Caco-2 (cell line): ENCODE measurements around the gene CHRNA7. TPM values are rescaled to one million over a fixed set of nuclear protein-coding genes. Genes with fewer than 3 reads are reported as not detected.

Source experiments
- BruUV-seq: library from RNA; stranded (reverse); fragments of 400-500 nt; replicated peaks from 2 replicates; lab custom pipeline; 2021; lab: Mats Ljungman, UMichigan
- CTCF ChIA-PET: fragments of 300-600 bp; sonication (Branson Sonifier 250); formaldehyde crosslinking; loops from one replicate; lab custom pipeline; 2022; ENCODE audit warnings: antibody characterized with exemption; lab: Charles Lee
- POLR2A ChIA-PET: fragments of 300-600 bp; sonication (Branson Sonifier 250); formaldehyde crosslinking; loops from one replicate; lab custom pipeline; 2022; ENCODE audit warnings: antibody characterized with exemption; lab: Charles Lee
- DNase-seq, 2 experiments: peaks; one replicate each; pipeline versions ENCODE4 v3.0.0 to v3.0.0-alpha.2; 2020 to 2022
- H3K27me3 ChIP-seq: replicated peaks from 2 replicates; pipeline ENCODE4 v1.6.0; 2011; ENCODE audit warnings: low read length; ENCODE audit not compliant: control insufficient read depth, insufficient read depth
- H3K36me3 ChIP-seq: 2 replicates; pipeline ENCODE4 v1.5.1; 2011; ENCODE audit warnings: low read length; ENCODE audit not compliant: control insufficient read depth, insufficient read depth
- H3K4me1 ChIP-seq: fragments of 250-450 bp; sonication (Bioruptor Pico); 2 replicates; pipeline ENCODE4 v1.5.1; 2020; ENCODE audit warnings: mild to moderate bottlenecking
- H3K4me3 ChIP-seq: 2 replicates; pipeline ENCODE4 v1.5.1; 2011; ENCODE audit warnings: low read depth, mild to moderate bottlenecking, control low read depth, low read length
- H3K9me3 ChIP-seq: fragments of 250-450 bp; sonication (Bioruptor Pico); 2 replicates; pipeline ENCODE4 v1.5.1; 2020; ENCODE audit warnings: mild to moderate bottlenecking, moderate library complexity
- H3K27ac Mint-ChIP-seq: one replicate; pipeline ENCODE4 v1.8.0; 2022; ENCODE audit warnings: mixed read lengths; ENCODE audit not compliant: unreplicated experiment
- H3K27me3 Mint-ChIP-seq: one replicate; pipeline ENCODE4 v1.8.0; 2022; ENCODE audit warnings: mixed read lengths; ENCODE audit not compliant: insufficient read depth, unreplicated experiment
- H3K36me3 Mint-ChIP-seq: one replicate; pipeline ENCODE4 v1.8.0; 2022; ENCODE audit warnings: mild to moderate bottlenecking, mixed read lengths; ENCODE audit not compliant: insufficient read depth, unreplicated experiment
- H3K4me1 Mint-ChIP-seq: one replicate; pipeline ENCODE4 v1.8.0; 2022; ENCODE audit warnings: low read depth, mixed read lengths; ENCODE audit not compliant: unreplicated experiment
- H3K4me3 Mint-ChIP-seq: one replicate; pipeline ENCODE4 v1.8.0; 2022; ENCODE audit warnings: mild to moderate bottlenecking, moderate library complexity, mixed read lengths; ENCODE audit not compliant: unreplicated experiment
- H3K9me3 Mint-ChIP-seq: one replicate; pipeline ENCODE4 v1.8.0; 2022; ENCODE audit warnings: mixed read lengths; ENCODE audit not compliant: unreplicated experiment
- intact Hi-C: fragments of 100-400 bp; cut with micrococcal nuclease; formaldehyde crosslinking; loops from one replicate; pipeline ENCODE4 v1.10.0; 2022; ENCODE audit not compliant: unreplicated experiment
- total RNA-seq: library from RNA; stranded (reverse); gene quantifications from 2 replicates; pipeline ENCODE4 v1.2.3, GENCODE V29; 2022
- TF ChIP-seq, protein P1 (sequence below), 2 experiments: fragments of 200-600 bp in 1 of 2; IDR thresholded peaks; 1 replicate in 1 of 2; 2 replicates in 1 of 2; pipeline versions ENCODE4 v1.5.1 to v1.8.0; 2011 to 2022; ENCODE audit warnings: antibody characterized with exemption in 1 of 2, control low read depth in 1 of 2, inconsistent platforms in 1 of 2, low read depth in 1 of 2, low read length in 1 of 2, mild to moderate bottlenecking in 1 of 2, moderate library complexity in 1 of 2; ENCODE audit not compliant: insufficient read depth in 1 of 2, severe bottlenecking in 1 of 2, unreplicated experiment in 1 of 2

The CHRNA7 gene
- total RNA-seq, 1 experiment from 2014 or later, result 0.11 TPM

GRCh38 chr15:32104061-32104995 is 74.0 kb downstream of the CHRNA7 start:
- CTCF ChIA-PET, result no interaction called here
- no peaks in the 10 kb centered on the region for H3K27me3 ChIP-seq
- H3K4me1 ChIP-seq, result no peaks in the 10 kb centered on the region
- H3K36me3 ChIP-seq, result no peaks in the 10 kb centered on the region
- Mint-ChIP-seq H3K27me3 (peaks cover 20% of the 10 kb centered on the region), H3K36me3 (no peaks in the 10 kb centered on the region), H3K27ac (no peak overlapping the region), H3K4me3 (no peak overlapping the region), H3K4me1 (no peaks in the 10 kb centered on the region), H3K9me3 (no peaks in the 10 kb centered on the region)
- DNase-seq, result no peak
- BruUV-seq, result no TSS peak
- POLR2A ChIA-PET, result no interaction called here
- intact Hi-C loops, result no loop called here
- H3K9me3 ChIP-seq, result no peaks in the 10 kb centered on the region
- TF ChIP-seq, protein P1, sequence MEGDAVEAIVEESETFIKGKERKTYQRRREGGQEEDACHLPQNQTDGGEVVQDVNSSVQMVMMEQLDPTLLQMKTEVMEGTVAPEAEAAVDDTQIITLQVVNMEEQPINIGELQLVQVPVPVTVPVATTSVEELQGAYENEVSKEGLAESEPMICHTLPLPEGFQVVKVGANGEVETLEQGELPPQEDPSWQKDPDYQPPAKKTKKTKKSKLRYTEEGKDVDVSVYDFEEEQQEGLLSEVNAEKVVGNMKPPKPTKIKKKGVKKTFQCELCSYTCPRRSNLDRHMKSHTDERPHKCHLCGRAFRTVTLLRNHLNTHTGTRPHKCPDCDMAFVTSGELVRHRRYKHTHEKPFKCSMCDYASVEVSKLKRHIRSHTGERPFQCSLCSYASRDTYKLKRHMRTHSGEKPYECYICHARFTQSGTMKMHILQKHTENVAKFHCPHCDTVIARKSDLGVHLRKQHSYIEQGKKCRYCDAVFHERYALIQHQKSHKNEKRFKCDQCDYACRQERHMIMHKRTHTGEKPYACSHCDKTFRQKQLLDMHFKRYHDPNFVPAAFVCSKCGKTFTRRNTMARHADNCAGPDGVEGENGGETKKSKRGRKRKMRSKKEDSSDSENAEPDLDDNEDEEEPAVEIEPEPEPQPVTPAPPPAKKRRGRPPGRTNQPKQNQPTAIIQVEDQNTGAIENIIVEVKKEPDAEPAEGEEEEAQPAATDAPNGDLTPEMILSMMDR (IDR thresholded peaks at IDR 0.05; ENCODE audit: insufficient read depth in 1 of 2, low read depth in 1 of 2, low read length in 1 of 2, severe bottlenecking in 1 of 2, unreplicated experiment in 1 of 2), result peak in 1 of 2 experiments; percentile 9
- H3K4me3 ChIP-seq, result no peak overlapping the region

- ChIA-PET CTCF (no interaction called here), POLR2A (no interaction called here)
- H3K27ac Mint-ChIP-seq, result no peak overlapping the region
These were observed 75.2 kb downstream of the CHRNA7 start for GRCh38 chr15:32105258-32106241.

More at GRCh38 chr15:32105258-32106241, 75.2 kb downstream of the CHRNA7 start:
- Mint-ChIP-seq H3K4me3 (no peak overlapping the region), H3K4me1 (no peaks in the 10 kb centered on the region), H3K27me3 (peaks cover 23% of the 10 kb centered on the region), H3K36me3 (no peaks in the 10 kb centered on the region), H3K9me3 (no peaks in the 10 kb centered on the region)
- DNase-seq, result no peak
- Histone ChIP-seq H3K27me3 (no peaks in the 10 kb centered on the region), H3K4me3 (no peak overlapping the region), H3K36me3 (no peaks in the 10 kb centered on the region), H3K9me3 (no peaks in the 10 kb centered on the region), H3K4me1 (no peaks in the 10 kb centered on the region)
- BruUV-seq, result no TSS peak
- TF ChIP-seq, protein P1 (IDR thresholded peaks at IDR 0.05; ENCODE audit: insufficient read depth in 1 of 2, low read depth in 1 of 2, low read length in 1 of 2, severe bottlenecking in 1 of 2, unreplicated experiment in 1 of 2), result no peak
- intact Hi-C loops, result no loop called here
